Mesenchymal stem cell (in vitro differentiated cells and primary cell): ENCODE measurements around the gene GAB3.

Experiments
- DNase-seq: peaks from one replicate; pipeline ENCODE4 v3.0.0-alpha.2; 2013
- H2AFZ ChIP-seq: one replicate; pipeline ENCODE4 v1.6.1; 2013; ENCODE audit warnings: low read depth, mild to moderate bottlenecking, control low read depth, inconsistent platforms, low read length, moderate library complexity
- H2AK5ac ChIP-seq: 2 replicates; pipeline ENCODE4 v1.6.1; 2013; ENCODE audit warnings: low read length, moderate library complexity, mild to moderate bottlenecking, inconsistent platforms; ENCODE audit not compliant: severe bottlenecking
- H2BK120ac ChIP-seq: one replicate; pipeline ENCODE4 v1.6.1; 2013; ENCODE audit warnings: low read depth, mild to moderate bottlenecking, inconsistent platforms, low read length, moderate library complexity
- H2BK12ac ChIP-seq, 2 experiments: one replicate each; pipeline ENCODE4 v1.6.1; 2013; ENCODE audit warnings: inconsistent platforms in 2 of 2, low read length in 2 of 2, mild to moderate bottlenecking in 2 of 2, moderate library complexity in 2 of 2, control low read depth in 1 of 2
- H2BK15ac ChIP-seq: one replicate; pipeline ENCODE4 v1.6.1; 2013; ENCODE audit warnings: mild to moderate bottlenecking, low read depth, inconsistent platforms; ENCODE audit not compliant: poor library complexity, severe bottlenecking
- H2BK5ac ChIP-seq: 2 replicates; pipeline ENCODE4 v1.6.1; 2013; ENCODE audit warnings: low read depth, mild to moderate bottlenecking, low read length, control low read depth, inconsistent platforms; ENCODE audit not compliant: poor library complexity, severe bottlenecking
- H3K14ac ChIP-seq, 2 experiments: one replicate each; pipeline ENCODE4 v1.6.1; 2013; ENCODE audit warnings: inconsistent platforms in 2 of 2, low read length in 2 of 2, control low read depth in 1 of 2, mild to moderate bottlenecking in 1 of 2, moderate library complexity in 1 of 2
- H3K18ac ChIP-seq, 2 experiments: one replicate each; pipeline ENCODE4 v1.6.1; 2013; ENCODE audit warnings: inconsistent platforms in 2 of 2, low read length in 2 of 2, control low read depth in 1 of 2, low read depth in 1 of 2, mild to moderate bottlenecking in 1 of 2
- H3K23ac ChIP-seq, 2 experiments: one replicate each; pipeline ENCODE4 v1.6.1; 2013; ENCODE audit warnings: inconsistent platforms in 2 of 2, low read length in 2 of 2, mild to moderate bottlenecking in 2 of 2, moderate library complexity in 2 of 2, control low read depth in 1 of 2
- H3K27ac ChIP-seq: 2 replicates; pipeline ENCODE4 v1.5.1; 2013; ENCODE audit warnings: mild to moderate bottlenecking, moderate library complexity, low read length, control low read depth, inconsistent platforms; ENCODE audit not compliant: poor library complexity, severe bottlenecking
- H3K27me3 ChIP-seq, 2 experiments: 2 replicates each; pipeline versions ENCODE4 v1.6.1 to v1.7.0; 2013; ENCODE audit warnings: low read length in 2 of 2, mild to moderate bottlenecking in 2 of 2, moderate library complexity in 2 of 2, control low read depth in 1 of 2, inconsistent platforms in 1 of 2; ENCODE audit not compliant: control insufficient read depth in 1 of 2, insufficient read depth in 1 of 2
- H3K36me3 ChIP-seq, 2 experiments: 2 replicates each; pipeline versions ENCODE4 v1.6.1 to v1.7.0; 2013; ENCODE audit warnings: low read length in 2 of 2, control low read depth in 1 of 2, inconsistent platforms in 1 of 2, low read depth in 1 of 2, mild to moderate bottlenecking in 1 of 2; ENCODE audit not compliant: insufficient read depth in 2 of 2, control insufficient read depth in 1 of 2
- H3K4ac ChIP-seq, 2 experiments: one replicate each; pipeline ENCODE4 v1.6.1; 2013; ENCODE audit warnings: inconsistent platforms in 2 of 2, low read length in 2 of 2, mild to moderate bottlenecking in 2 of 2, moderate library complexity in 2 of 2, control low read depth in 1 of 2, low read depth in 1 of 2
- H3K4me1 ChIP-seq: 2 replicates; pipeline ENCODE4 v1.6.1; 2013; ENCODE audit warnings: low read depth, low read length, control low read depth; ENCODE audit not compliant: control insufficient read depth, insufficient read depth
- H3K4me2 ChIP-seq: 2 replicates; pipeline ENCODE4 v1.6.1; 2013; ENCODE audit warnings: low read length, mild to moderate bottlenecking, inconsistent platforms; ENCODE audit not compliant: poor library complexity, severe bottlenecking
- H3K4me3 ChIP-seq, 2 experiments: 2 replicates each; pipeline versions ENCODE4 v1.5.1 to v1.7.0; 2013; ENCODE audit warnings: low read length in 2 of 2, mild to moderate bottlenecking in 2 of 2, control low read depth in 1 of 2, low read depth in 1 of 2; ENCODE audit not compliant: insufficient read depth in 1 of 2
- H3K79me1 ChIP-seq: replicated peaks from 2 replicates; pipeline ENCODE4 v1.6.1; 2013; ENCODE audit warnings: mild to moderate bottlenecking, control low read depth, low read length, inconsistent platforms; ENCODE audit not compliant: poor library complexity, severe bottlenecking
- H3K9ac ChIP-seq: 2 replicates; pipeline ENCODE4 v1.7.0; 2013; ENCODE audit warnings: mild to moderate bottlenecking, low read length, moderate library complexity
- H3K9me3 ChIP-seq: 2 replicates; pipeline ENCODE4 v1.7.0; 2013; ENCODE audit warnings: mild to moderate bottlenecking, low read length; ENCODE audit not compliant: control insufficient read depth
- H4K8ac ChIP-seq: one replicate; pipeline ENCODE4 v1.6.1; 2013; ENCODE audit warnings: inconsistent platforms, mild to moderate bottlenecking, low read length, moderate library complexity
- H4K91ac ChIP-seq: one replicate; pipeline ENCODE4 v1.6.1; 2013; ENCODE audit warnings: mild to moderate bottlenecking, low read length, inconsistent platforms
- WGBS: methylation state at CpG from one replicate; pipeline ENCODE4 v1.1.7; 2013; ENCODE audit warnings: mixed read lengths; 5-methylcytosine and 5-hydroxymethylcytosine counted together

The GAB3 gene

DNA sequence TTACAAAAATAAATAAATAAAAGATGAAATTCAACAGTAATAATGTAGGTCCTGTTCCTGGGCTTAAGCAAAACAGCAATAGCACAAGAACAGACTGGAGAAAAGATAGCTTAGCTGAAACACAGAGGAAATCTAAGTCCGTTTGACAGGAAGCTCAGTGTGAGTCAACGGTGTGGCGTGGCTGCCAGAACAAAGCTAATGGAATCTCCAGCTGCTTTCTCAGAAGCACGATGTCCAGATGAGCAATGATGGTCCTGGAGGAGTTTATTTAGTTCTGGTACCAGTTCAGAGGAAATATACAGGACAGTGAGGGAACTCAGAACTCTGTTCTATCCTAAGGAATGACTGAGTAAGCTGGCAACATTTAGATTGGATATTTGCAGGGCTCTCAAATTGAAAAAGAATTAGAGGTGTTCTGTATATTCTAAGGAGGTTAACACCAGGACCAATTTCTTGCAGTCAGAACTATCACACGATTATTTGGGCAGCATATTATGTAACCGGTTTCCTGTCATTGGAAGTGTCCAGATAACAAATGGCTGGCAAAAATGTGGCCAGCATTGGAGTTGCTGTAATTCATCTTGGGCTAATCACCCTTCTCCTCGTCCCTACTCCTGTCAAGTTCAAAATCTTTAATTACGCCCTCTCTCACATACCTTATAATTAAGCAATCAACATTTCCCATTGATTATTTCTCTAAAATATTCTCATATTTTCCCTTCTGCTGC lies 12.7 kb downstream of the GAB3 start:
- Histone ChIP-seq H3K4me3 (no peak overlapping the region), H3K36me3 (no peaks in the 10 kb centered on the region), H3K27ac (no peak overlapping the region), H3K4me1 (peaks cover 6% of the 10 kb centered on the region), H2BK12ac (no peak overlapping the region), H2BK15ac (no peak overlapping the region), H2BK5ac (no peak overlapping the region), H3K4me2 (no peak overlapping the region), H2AFZ (no peak overlapping the region), H4K91ac (no peak overlapping the region), H3K18ac (no peak overlapping the region), H3K9ac (peak overlapping the region; percentile 4), H3K27me3 (no peaks in the 10 kb centered on the region), H2AK5ac (no peak overlapping the region), H3K79me1 (no peaks in the 10 kb centered on the region), H3K9me3 (no peaks in the 10 kb centered on the region), H3K14ac (no peak overlapping the region), H3K4ac (no peak overlapping the region), H4K8ac (no peak overlapping the region), H3K23ac (no peak overlapping the region), H2BK120ac (no peak overlapping the region)
- DNase-seq, result peak; percentile 88
- 8% methylated on average over 8 of the region's 8 CpGs for WGBS

DNA sequence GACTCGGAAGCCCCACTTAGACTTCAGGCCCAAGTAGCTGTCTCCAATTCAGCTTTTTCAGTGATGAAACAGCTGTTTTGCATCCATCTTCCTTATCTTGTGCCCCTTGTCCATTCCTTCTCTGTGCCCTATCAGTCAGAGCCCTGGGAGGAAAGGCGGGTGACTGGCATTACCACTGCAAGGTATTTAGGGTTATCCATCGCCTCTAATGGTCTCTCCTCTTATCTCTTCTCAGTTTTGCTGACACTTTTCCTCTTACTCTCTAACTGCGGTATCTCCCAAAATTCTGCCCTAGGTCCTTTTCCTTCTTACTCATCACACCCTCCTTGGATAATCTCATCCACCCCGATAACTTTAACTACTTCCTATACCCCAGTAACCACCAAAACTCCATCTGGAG lies 13.7 kb downstream of the GAB3 start:
- Histone ChIP-seq H2AK5ac (peak overlapping the region; percentile 6), H3K9me3 (no peaks in the 10 kb centered on the region), H3K14ac (no peak overlapping the region), H3K27ac (no peak overlapping the region), H4K91ac (peak overlapping the region; percentile 80), H2BK12ac (peak overlapping the region in 1 of 2 experiments; percentile 54), H3K79me1 (no peaks in the 10 kb centered on the region), H4K8ac (peak overlapping the region; percentile 37), H3K9ac (no peak overlapping the region), H3K4me3 (no peak overlapping the region), H3K23ac (no peak overlapping the region), H2BK15ac (no peak overlapping the region), H3K4me1 (peaks cover 6% of the 10 kb centered on the region), H3K4ac (peak overlapping the region; percentile 64 to 79), H3K27me3 (no peaks in the 10 kb centered on the region), H2AFZ (no peak overlapping the region), H3K18ac (peak overlapping the region; percentile 83 to 85), H3K4me2 (no peak overlapping the region), H2BK120ac (peak overlapping the region; percentile 85), H3K36me3 (no peaks in the 10 kb centered on the region), H2BK5ac (no peak overlapping the region)
- no peak for DNase-seq
- WGBS, result 96% methylated on average over 5 of the region's 5 CpGs

DNA sequence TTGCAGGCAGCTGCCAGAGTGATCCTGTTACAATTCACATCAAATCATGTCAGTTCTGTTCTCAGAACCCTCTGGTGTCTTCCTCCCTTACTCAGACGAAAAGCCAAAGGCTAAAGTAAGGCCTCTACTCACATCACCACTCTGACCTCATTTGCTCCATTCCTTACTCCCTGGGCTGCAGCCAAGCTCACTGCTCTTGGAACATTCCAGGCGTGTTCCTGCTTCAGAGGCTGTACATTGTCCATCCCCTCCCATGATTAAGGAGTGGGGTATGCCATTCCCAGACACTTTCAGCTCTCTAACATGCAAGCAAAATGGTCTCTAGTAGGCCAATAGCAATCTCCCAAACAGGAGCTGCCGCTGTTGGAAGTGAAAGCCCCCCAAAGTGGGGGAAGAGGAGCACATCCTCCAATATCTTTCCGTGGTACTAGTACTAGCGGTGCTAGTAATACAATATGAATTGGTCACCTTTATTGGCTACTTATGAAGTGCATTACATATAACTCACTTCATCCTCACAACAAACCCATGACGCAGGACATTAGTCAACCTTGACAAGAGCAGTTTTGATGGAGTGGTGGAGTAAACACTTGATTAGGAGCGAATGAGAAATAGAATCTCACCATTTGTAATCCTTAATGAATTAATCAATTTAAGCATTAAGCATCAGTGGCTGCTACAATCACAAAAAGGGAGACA lies 15.0 kb downstream of the GAB3 start:
- H4K91ac ChIP-seq, result peak overlapping the region; percentile 90
- H3K27me3 ChIP-seq, result no peaks in the 10 kb centered on the region
- H3K4me3 ChIP-seq, result no peak overlapping the region
- H3K27ac ChIP-seq, result peak overlapping the region; percentile 37
- H3K23ac ChIP-seq, result no peak overlapping the region
- no peak overlapping the region for H2AFZ ChIP-seq
- H3K4me2 ChIP-seq, result no peak overlapping the region
- H3K36me3 ChIP-seq, result no peaks in the 10 kb centered on the region
- H3K9me3 ChIP-seq, result no peaks in the 10 kb centered on the region
- H3K9ac ChIP-seq, result no peak overlapping the region
- peaks cover 8% of the 10 kb centered on the region for H3K4me1 ChIP-seq
- no peak overlapping the region for H2BK15ac ChIP-seq
- H3K18ac ChIP-seq, result peak overlapping the region; percentile 46 to 70
- peak overlapping the region in 1 of 2 experiments; percentile 58 for H3K4ac ChIP-seq
- no peak overlapping the region for H3K14ac ChIP-seq
- peak overlapping the region; percentile 49 for H2BK120ac ChIP-seq
- H2BK5ac ChIP-seq, result peak overlapping the region; percentile 31
- H2BK12ac ChIP-seq, result peak overlapping the region in 1 of 2 experiments; percentile 89
- DNase-seq, result peak; percentile 95
- 34% methylated on average over 3 of the region's 7 CpGs for WGBS
- H4K8ac ChIP-seq, result no peak overlapping the region
- H2AK5ac ChIP-seq, result no peak overlapping the region
- H3K79me1 ChIP-seq, result no peaks in the 10 kb centered on the region

DNA sequence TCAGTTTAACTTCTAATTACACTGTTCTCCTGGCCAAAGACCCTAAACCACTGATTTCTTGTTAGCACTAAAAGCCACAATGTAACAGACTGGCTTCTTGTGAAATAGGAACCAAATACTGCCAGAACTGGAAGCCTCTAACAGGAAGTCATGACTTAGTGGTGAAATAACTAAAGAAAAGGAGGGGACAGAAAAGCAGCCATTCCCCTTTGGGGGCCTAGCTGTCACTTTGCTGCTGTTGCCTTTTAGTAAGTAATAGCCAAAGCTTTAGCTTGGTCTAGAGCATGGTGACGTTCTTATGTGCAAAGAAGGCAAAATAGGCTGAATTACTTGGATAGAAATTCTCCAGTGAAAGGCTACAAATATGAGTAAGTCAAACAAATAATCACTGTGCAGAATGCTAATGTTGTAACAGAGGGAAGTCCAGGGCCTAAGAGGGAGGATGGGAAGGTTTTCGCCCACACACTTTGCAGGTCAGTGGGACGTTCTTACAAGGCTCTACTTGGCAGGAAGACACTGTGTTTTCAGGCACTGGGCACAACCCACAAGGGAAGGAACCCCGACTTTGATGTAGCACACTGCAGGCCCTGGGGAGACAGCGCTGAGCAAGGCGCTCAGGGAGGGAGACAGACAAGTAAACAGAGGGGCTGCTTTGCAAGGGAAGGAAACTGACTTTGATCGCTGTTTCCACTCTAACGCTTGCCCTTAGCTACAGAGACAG lies 16.7 kb downstream of the GAB3 start:
- Histone ChIP-seq H4K8ac (peak overlapping the region; percentile 80), H3K9ac (no peak overlapping the region), H2BK5ac (no peak overlapping the region), H3K27ac (no peak overlapping the region), H3K18ac (peak overlapping the region; percentile 88 to 95), H2AFZ (no peak overlapping the region), H3K79me1 (no peaks in the 10 kb centered on the region), H2BK15ac (peak overlapping the region; percentile 7), H3K4me1 (peaks cover 14% of the 10 kb centered on the region), H3K9me3 (no peaks in the 10 kb centered on the region), H3K4ac (peak overlapping the region; percentile 6 to 91), H4K91ac (peak overlapping the region; percentile 75), H3K14ac (no peak overlapping the region), H3K27me3 (no peaks in the 10 kb centered on the region), H2AK5ac (no peak overlapping the region), H3K4me2 (no peak overlapping the region), H3K36me3 (no peaks in the 10 kb centered on the region), H3K4me3 (no peak overlapping the region), H2BK12ac (peak overlapping the region; percentile 12 to 89), H3K23ac (no peak overlapping the region), H2BK120ac (peak overlapping the region; percentile 73)
- DNase-seq, result peak; percentile 90
- WGBS, result 44% methylated on average over 7 of the region's 8 CpGs
